H1 (cell line): ENCODE data around the gene DENND4B. TPM values are rescaled to one million over a fixed set of nuclear protein-coding genes. Genes with fewer than 3 reads are reported as not detected.

Source experiments
- ASH2L ChIP-seq: fragments of 200-600, 300-600 bp; sonication (generic); IDR thresholded peaks from one replicate; pipeline ENCODE4 v1.7.1; 2017; ENCODE audit warnings: low read length
- CHD7 ChIP-seq: fragments of 300-600 bp; sonication (generic); IDR thresholded peaks from 2 replicates; pipeline ENCODE4 v1.7.1; 2012; ENCODE audit warnings: low read length, moderate library complexity, mild to moderate bottlenecking, inconsistent platforms; ENCODE audit not compliant: insufficient replicate concordance
- E2F6 ChIP-seq: IDR thresholded peaks from 2 replicates; pipeline ENCODE4 v1.6.1; 2012; ENCODE audit warnings: inconsistent platforms
- FOSL1 ChIP-seq: IDR thresholded peaks from 2 replicates; pipeline ENCODE4 v1.6.1; 2011; ENCODE audit warnings: mild to moderate bottlenecking, low read depth, low read length, moderate library complexity; ENCODE audit not compliant: insufficient read depth
- KDM4A ChIP-seq: IDR thresholded peaks from one replicate; pipeline ENCODE4 v1.7.1; 2012; ENCODE audit warnings: low read depth, mild to moderate bottlenecking, moderate library complexity, low read length, inconsistent platforms; ENCODE audit not compliant: severe bottlenecking
- RFX5 ChIP-seq: IDR thresholded peaks from 2 replicates; pipeline ENCODE4 v1.6.1; 2011; ENCODE audit warnings: low read depth, low read length, improper control_type of control experiment, borderline replicate concordance
- RNF2 ChIP-seq: fragments of 200-900, 300-1000 bp; sonication (generic); IDR thresholded peaks from 2 replicates; pipeline ENCODE4 v1.7.1; 2016; ENCODE audit warnings: borderline replicate concordance, low read depth, mild to moderate bottlenecking, antibody characterized with exemption, low read length; ENCODE audit not compliant: poor library complexity, severe bottlenecking; ENCODE audit errors: missing control alignments
- RXRA ChIP-seq: IDR thresholded peaks from 2 replicates; pipeline ENCODE4 v1.6.1; 2011; ENCODE audit warnings: low read depth, mild to moderate bottlenecking, low read length, moderate library complexity; ENCODE audit not compliant: insufficient read depth
- YY1 ChIP-seq: IDR thresholded peaks from 2 replicates; pipeline ENCODE4 v1.6.1; 2011; ENCODE audit warnings: low read depth, mild to moderate bottlenecking, low read length
- ZNF274 ChIP-seq: IDR thresholded peaks from 2 replicates; pipeline ENCODE4 v1.7.0; 2012; ENCODE audit warnings: low read length, borderline replicate concordance; ENCODE audit errors: extremely low read depth
- polyA plus RNA-seq, 7 experiments: library from polyadenylated mRNA; depleted of rRNA in 3 of 7; stranded (reverse) in 5 of 7; unstranded in 2 of 7; fragments of >200 nt in 5 of 7; fragments of 200-250 nt in 2 of 7; gene quantifications; 1 replicate in 5 of 7; 2 replicates in 1 of 7; 4 replicates in 1 of 7; pipeline versions ENCODE4 v1.2.1 to v1.2.3, GENCODE V29; 2011 to 2013; ENCODE audit warnings: missing spikeins in 2 of 7, mixed read lengths in 2 of 7
- total RNA-seq: library from RNA; stranded (reverse); fragmentation: NEBNext Ultra II Directional; extraction: Animal tissue kit (Norgen Biotek cat#: 25700); gene quantifications from 2 replicates; pipeline ENCODE4 v1.2.1, GENCODE V29; 2021

The DENND4B gene
- total and polyA plus RNA-seq, 2 of the 8 experiments (the other 6 are each of a cell fraction or from before 2014, with no cell fraction given) = 45.6 to 61.1 TPM

DNA sequence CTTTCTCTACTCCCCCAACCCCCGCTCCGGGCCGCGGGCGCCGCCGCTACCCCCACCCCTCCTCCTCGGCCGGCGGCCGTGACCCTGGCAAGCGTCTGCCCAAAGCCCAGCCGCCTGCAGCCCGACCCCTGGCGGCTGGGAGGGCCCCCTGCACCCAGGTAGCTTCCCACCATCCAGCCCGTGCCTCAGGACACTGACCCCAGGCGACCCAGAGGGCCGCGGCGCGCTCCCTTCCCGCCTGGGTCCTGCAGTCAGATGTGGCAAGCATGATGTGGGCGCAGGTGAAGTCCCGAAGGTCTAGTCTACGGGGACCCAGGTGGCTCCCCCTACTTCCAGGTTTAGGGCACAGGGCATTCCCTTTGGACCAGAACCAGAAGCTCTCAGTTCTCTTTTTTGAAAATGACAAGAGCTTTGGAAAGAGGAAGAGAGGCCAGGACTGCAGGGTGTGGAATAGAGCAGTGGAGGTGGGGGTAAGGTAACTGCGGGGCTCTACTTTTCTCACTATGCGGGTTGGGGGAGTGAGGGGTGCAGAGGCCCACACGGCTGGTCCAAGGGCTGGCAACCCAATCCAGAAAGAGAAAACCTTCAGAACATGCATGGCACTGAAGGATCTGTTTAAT, at the start of gene DENND4B (continued):
- no peak for TF ChIP-seq CHD7
- no peak for TF ChIP-seq ASH2L
- no peak for TF ChIP-seq RFX5
- no peak for TF ChIP-seq E2F6
- TF ChIP-seq ZNF274 = no peak
- TF ChIP-seq FOSL1 = no peak
- TF ChIP-seq KDM4A = no peak
- no peak for TF ChIP-seq RNF2
- TF ChIP-seq YY1 = no peak
- peak; percentile 95 for TF ChIP-seq RXRA
